Osteoblast (primary cell): ENCODE data around the gene PCK2. TPM values are rescaled to one million over a fixed set of nuclear protein-coding genes. Genes with fewer than 3 reads are reported as not detected.

ENCODE experiments used
- DNase-seq: peaks from one replicate; pipeline ENCODE4 v3.0.0; 2011; ENCODE audit warnings: low spot score, mixed read lengths; ENCODE audit not compliant: insufficient read length; ENCODE audit errors: missing footprints
- H2AFZ ChIP-seq: 2 replicates; pipeline ENCODE4 v1.6.0; 2011; ENCODE audit warnings: mild to moderate bottlenecking, low read length
- H3K27ac ChIP-seq: 2 replicates; pipeline ENCODE4 v1.5.1; 2011; ENCODE audit warnings: mild to moderate bottlenecking, low read depth, low read length, moderate library complexity
- H3K27me3 ChIP-seq: 2 replicates; pipeline ENCODE4 v1.6.0; 2012; ENCODE audit warnings: mild to moderate bottlenecking, control low read depth, inconsistent platforms, low read length, moderate library complexity; ENCODE audit not compliant: insufficient read depth
- H3K36me3 ChIP-seq: 2 replicates; pipeline ENCODE4 v1.5.1; 2011; ENCODE audit warnings: mild to moderate bottlenecking, low read length, control low read depth, moderate library complexity; ENCODE audit not compliant: insufficient read depth
- H3K4me1 ChIP-seq: 2 replicates; pipeline ENCODE4 v1.5.1; 2011; ENCODE audit warnings: mild to moderate bottlenecking, low read length, control low read depth, moderate library complexity; ENCODE audit not compliant: insufficient read depth
- H3K4me2 ChIP-seq: 2 replicates; pipeline ENCODE4 v1.6.0; 2011; ENCODE audit warnings: mild to moderate bottlenecking, low read length; ENCODE audit not compliant: insufficient read depth
- H3K4me3 ChIP-seq: fragments of 200-600 bp; sonication (generic); 3 replicates; pipeline ENCODE4 v1.5.1; 2012; ENCODE audit warnings: mild to moderate bottlenecking, low read length, inconsistent platforms; ENCODE audit not compliant: insufficient read depth
- H3K79me2 ChIP-seq: 2 replicates; pipeline ENCODE4 v1.6.0; 2012; ENCODE audit warnings: mild to moderate bottlenecking, low read length, control low read depth, inconsistent platforms; ENCODE audit not compliant: insufficient read depth
- H3K9me3 ChIP-seq: 2 replicates; pipeline ENCODE4 v1.5.1; 2011; ENCODE audit warnings: low read depth, low read length, control low read depth
- H4K20me1 ChIP-seq: 2 replicates; pipeline ENCODE4 v1.6.0; 2012; ENCODE audit warnings: mild to moderate bottlenecking, low read length, control low read depth; ENCODE audit not compliant: insufficient read depth
- total RNA-seq: library from RNA; depleted of rRNA; stranded (reverse); fragments of >200 nt; gene quantifications from 2 replicates; pipeline ENCODE4 v1.2.3, GENCODE V29; 2012
- TF ChIP-seq, protein P1 (sequence below): IDR thresholded peaks from 2 replicates; pipeline ENCODE4 v1.5.1; 2011; ENCODE audit warnings: mild to moderate bottlenecking, low read depth, low read length, moderate library complexity; ENCODE audit errors: extremely low read depth

The PCK2 gene
- total RNA-seq, 1 donor, result 35.1 TPM

DNA sequence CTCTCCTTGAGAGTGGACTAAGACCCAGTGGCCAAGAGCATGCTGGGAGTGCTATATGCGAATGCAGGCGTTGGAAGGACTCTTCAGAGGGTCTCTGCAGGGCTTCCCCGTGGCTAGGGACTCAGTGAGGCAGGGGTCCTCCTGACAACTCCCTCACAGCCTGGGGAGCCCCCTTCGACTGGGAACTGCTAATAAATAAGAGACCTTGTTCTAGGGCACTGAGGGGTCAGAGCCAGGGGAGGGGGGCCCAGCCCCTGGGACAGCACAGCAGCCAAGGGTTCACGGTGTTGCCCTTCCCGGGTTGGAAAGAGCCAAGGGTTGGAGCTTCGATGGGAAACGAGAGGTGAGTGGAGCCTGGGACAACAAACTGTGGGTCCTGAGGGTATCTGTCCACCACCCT, 28.7 kb upstream of the PCK2 start:
- no peaks in the 10 kb centered on the region for H4K20me1 ChIP-seq
- H3K27me3 ChIP-seq, result peaks cover 13% of the 10 kb centered on the region

DNA sequence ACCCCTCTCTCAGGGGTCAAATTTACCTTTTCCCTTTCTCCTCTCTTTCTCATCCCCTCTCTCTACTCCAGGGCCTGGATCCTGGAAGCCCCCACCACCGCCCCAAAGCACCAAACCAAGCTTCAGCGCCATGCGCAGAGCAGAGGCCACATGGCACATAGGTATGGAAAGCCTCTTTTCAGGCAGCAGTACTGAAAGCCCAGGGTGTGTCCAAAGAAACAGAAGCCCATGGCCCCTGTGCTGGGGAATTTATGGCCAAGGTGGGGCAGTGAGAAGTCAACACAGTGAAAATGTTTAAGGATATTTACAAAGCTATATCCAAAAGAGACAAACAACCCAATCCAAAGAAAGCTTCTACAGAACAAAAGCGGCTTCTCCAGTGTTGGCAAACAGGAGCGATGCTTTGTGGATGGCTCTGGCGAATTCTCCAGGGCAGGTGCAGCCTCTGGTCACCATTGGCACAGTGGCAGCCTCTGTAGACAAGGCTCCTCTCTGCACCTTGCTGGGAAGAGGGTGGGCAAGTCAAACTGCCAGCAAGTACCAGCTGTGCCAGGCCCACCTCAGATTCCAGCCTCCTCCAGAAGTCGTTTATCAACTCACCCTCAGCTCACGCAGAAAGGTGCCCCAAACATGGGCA, 27.5 kb upstream of the PCK2 start:
- H3K4me2 ChIP-seq, result no peak overlapping the region
- TF ChIP-seq, protein P1, sequence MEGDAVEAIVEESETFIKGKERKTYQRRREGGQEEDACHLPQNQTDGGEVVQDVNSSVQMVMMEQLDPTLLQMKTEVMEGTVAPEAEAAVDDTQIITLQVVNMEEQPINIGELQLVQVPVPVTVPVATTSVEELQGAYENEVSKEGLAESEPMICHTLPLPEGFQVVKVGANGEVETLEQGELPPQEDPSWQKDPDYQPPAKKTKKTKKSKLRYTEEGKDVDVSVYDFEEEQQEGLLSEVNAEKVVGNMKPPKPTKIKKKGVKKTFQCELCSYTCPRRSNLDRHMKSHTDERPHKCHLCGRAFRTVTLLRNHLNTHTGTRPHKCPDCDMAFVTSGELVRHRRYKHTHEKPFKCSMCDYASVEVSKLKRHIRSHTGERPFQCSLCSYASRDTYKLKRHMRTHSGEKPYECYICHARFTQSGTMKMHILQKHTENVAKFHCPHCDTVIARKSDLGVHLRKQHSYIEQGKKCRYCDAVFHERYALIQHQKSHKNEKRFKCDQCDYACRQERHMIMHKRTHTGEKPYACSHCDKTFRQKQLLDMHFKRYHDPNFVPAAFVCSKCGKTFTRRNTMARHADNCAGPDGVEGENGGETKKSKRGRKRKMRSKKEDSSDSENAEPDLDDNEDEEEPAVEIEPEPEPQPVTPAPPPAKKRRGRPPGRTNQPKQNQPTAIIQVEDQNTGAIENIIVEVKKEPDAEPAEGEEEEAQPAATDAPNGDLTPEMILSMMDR, result no peak
- H3K4me3 ChIP-seq, result no peak overlapping the region

More for the DNA sequence above, 28.7 kb upstream of the PCK2 start:
- H3K27ac ChIP-seq, result no peak overlapping the region
- no peak overlapping the region for H3K4me2 ChIP-seq
- no peak overlapping the region for H3K4me3 ChIP-seq
- H3K79me2 ChIP-seq, result no peaks in the 10 kb centered on the region
- H3K4me1 ChIP-seq, result no peaks in the 10 kb centered on the region
- DNase-seq, result peak; percentile 69
- no peak overlapping the region for H2AFZ ChIP-seq
- no peaks in the 10 kb centered on the region for H3K36me3 ChIP-seq
- no peaks in the 10 kb centered on the region for H3K9me3 ChIP-seq
- TF ChIP-seq, protein P1, result no peak

DNA sequence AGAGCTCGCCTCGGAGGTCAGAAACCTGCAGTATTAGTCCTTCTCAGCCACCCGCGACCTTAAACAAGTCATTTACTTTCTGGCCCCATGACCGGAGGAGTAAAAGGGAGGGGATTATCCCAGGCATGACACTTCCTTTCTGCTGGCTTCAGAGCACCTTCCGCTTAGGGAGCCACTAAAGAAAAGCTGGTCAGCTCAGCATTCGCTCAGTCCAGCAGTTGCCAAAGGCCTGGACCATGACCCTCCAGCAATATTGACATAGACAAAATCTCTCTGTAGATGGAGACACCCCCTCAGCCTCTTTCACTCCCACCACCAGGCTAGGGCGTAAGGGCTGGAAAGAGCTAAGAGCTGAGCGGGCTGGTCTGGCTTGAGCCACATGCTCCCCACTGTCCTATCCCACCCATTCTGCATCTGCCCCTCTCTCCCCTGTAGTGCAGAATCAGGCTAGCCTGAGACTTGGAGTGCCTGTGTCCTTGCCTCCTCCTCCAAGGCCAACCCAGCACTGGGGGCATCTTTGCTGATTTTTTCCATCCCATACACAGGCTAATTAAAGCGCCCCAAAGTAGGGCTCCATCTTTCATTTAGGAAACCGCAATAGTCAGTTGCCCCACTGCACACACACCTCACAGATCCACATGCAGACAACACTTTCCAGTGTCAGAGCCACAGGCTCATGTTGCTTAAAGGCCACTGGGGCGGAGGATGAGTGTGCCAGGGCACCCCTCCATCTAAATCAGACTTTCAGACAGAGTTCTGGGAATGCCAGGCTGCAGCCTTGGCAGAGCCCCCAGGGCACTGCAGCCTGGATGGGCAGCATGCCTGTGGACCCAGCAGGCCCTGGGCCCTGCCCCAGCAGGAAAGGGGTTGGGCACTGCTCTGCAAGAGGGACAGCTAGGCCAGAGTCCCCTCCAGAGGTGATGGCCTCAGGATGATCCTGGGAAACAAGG, 26.7 kb upstream of the PCK2 start:
- Histone ChIP-seq H3K36me3 (no peaks in the 10 kb centered on the region), H4K20me1 (no peaks in the 10 kb centered on the region), H3K4me1 (no peaks in the 10 kb centered on the region), H3K27me3 (peaks cover 15% of the 10 kb centered on the region), H3K79me2 (no peaks in the 10 kb centered on the region), H3K9me3 (no peaks in the 10 kb centered on the region), H3K4me2 (no peak overlapping the region), H3K27ac (no peak overlapping the region), H3K4me3 (no peak overlapping the region), H2AFZ (no peak overlapping the region)
- DNase-seq, result peak; percentile 65
- TF ChIP-seq, protein P1, result no peak

More for the DNA sequence above, 27.5 kb upstream of the PCK2 start:
- H3K79me2 ChIP-seq, result no peaks in the 10 kb centered on the region
- no peak overlapping the region for H3K27ac ChIP-seq
- H4K20me1 ChIP-seq, result no peaks in the 10 kb centered on the region
- H3K27me3 ChIP-seq, result peaks cover 15% of the 10 kb centered on the region
- H2AFZ ChIP-seq, result no peak overlapping the region
- H3K36me3 ChIP-seq, result no peaks in the 10 kb centered on the region
- DNase-seq, result peak; percentile 64
- H3K4me1 ChIP-seq, result no peaks in the 10 kb centered on the region
- H3K9me3 ChIP-seq, result no peaks in the 10 kb centered on the region
